IMR-90 (cell line): Measurements from ENCODE around the gene FAM89B. TPM values are rescaled to one million over a fixed set of nuclear protein-coding genes. Genes with fewer than 3 reads are reported as not detected.
A peak's percentile ranks its signal among the peaks of the same experiment; 100 is the strongest.

Experiments
- ATAC-seq: fragments of 200-7000 bp; cut with Tn5 transposase; 2 replicates; pipeline ENCODE4 v1.9.1; 2020; ENCODE audit warnings: low read depth, mild to moderate bottlenecking, moderate library complexity
- BruUV-seq: library from RNA; stranded (reverse); fragments of 400-500 nt; replicated peaks from 2 replicates; lab custom pipeline; 2021; lab: Mats Ljungman, UMichigan
- CTCF ChIA-PET: fragments of 300-600 bp; formaldehyde crosslinking; extraction: SDS; loops from one replicate; lab custom pipeline; 2021; ENCODE audit warnings: antibody characterized with exemption; lab: Yijun Ruan, JAX
- POLR2A ChIA-PET: fragments of 300-600 bp; sonication (Branson Sonifier 250); formaldehyde crosslinking; loops from one replicate; lab custom pipeline; 2022; ENCODE audit warnings: antibody characterized with exemption; ENCODE audit not compliant: unreplicated experiment; lab: Charles Lee
- DNase-seq: peaks from one replicate; pipeline ENCODE4 v3.0.0; 2013
- H2AFZ ChIP-seq: replicated peaks from 2 replicates; pipeline ENCODE3; 2013; ENCODE audit warnings: low read length, mild to moderate bottlenecking; ENCODE audit not compliant: poor library complexity
- H2AK5ac ChIP-seq: 2 replicates; pipeline ENCODE4 v1.6.1; 2013; ENCODE audit warnings: low read depth, low read length, inconsistent platforms
- H2AK9ac ChIP-seq: replicated peaks from 2 replicates; pipeline ENCODE3; 2013; ENCODE audit warnings: mild to moderate bottlenecking, low read depth, low read length, moderate library complexity; ENCODE audit not compliant: poor library complexity
- H2BK120ac ChIP-seq: 2 replicates; pipeline ENCODE4 v1.6.1; 2013; ENCODE audit warnings: low read depth, low read length, inconsistent platforms
- H2BK15ac ChIP-seq: 3 replicates; pipeline ENCODE4 v1.6.1; 2013; ENCODE audit warnings: low read depth, low read length, inconsistent platforms
- H2BK20ac ChIP-seq: 2 replicates; pipeline ENCODE4 v1.6.1; 2013; ENCODE audit warnings: low read depth, mild to moderate bottlenecking, inconsistent platforms, low read length, moderate library complexity
- H2BK5ac ChIP-seq: 2 replicates; pipeline ENCODE4 v1.6.1; 2013; ENCODE audit warnings: mild to moderate bottlenecking, low read depth, low read length, inconsistent platforms; ENCODE audit not compliant: poor library complexity, severe bottlenecking
- H3K14ac ChIP-seq: replicated peaks from 2 replicates; pipeline ENCODE4 v1.6.1; 2013; ENCODE audit warnings: low read depth, low read length, inconsistent platforms
- H3K18ac ChIP-seq: 2 replicates; pipeline ENCODE4 v1.6.1; 2013; ENCODE audit warnings: low read depth, low read length, control low read depth
- H3K23ac ChIP-seq: 2 replicates; pipeline ENCODE4 v1.6.1; 2013; ENCODE audit warnings: low read depth, low read length, inconsistent platforms
- H3K27ac ChIP-seq: 2 replicates; pipeline ENCODE4 v1.5.1; 2013; ENCODE audit warnings: mild to moderate bottlenecking, control low read depth, low read length; ENCODE audit not compliant: insufficient read depth
- H3K27me3 ChIP-seq: 2 replicates; pipeline ENCODE4 v1.6.1; 2013; ENCODE audit warnings: low read length; ENCODE audit not compliant: control insufficient read depth, insufficient read depth
- H3K36me3 ChIP-seq: 2 replicates; pipeline ENCODE4 v1.6.1; 2013; ENCODE audit warnings: low read length, mixed read lengths; ENCODE audit not compliant: control insufficient read depth, insufficient read depth
- H3K4ac ChIP-seq: 2 replicates; pipeline ENCODE4 v1.6.1; 2013; ENCODE audit warnings: low read depth, low read length, inconsistent platforms
- H3K4me1 ChIP-seq: 2 replicates; pipeline ENCODE4 v1.6.1; 2013; ENCODE audit warnings: low read length, mixed read lengths; ENCODE audit not compliant: control insufficient read depth, insufficient read depth
- H3K4me2 ChIP-seq: 2 replicates; pipeline ENCODE4 v1.6.1; 2013; ENCODE audit warnings: low read depth, mild to moderate bottlenecking, control low read depth, low read length, moderate library complexity
- H3K4me3 ChIP-seq: 2 replicates; pipeline ENCODE4 v1.5.1; 2013; ENCODE audit warnings: low read depth, mild to moderate bottlenecking, control low read depth, low read length, moderate library complexity; ENCODE audit not compliant: insufficient read depth
- H3K56ac ChIP-seq: 2 replicates; pipeline ENCODE4 v1.6.1; 2013; ENCODE audit warnings: low read length, inconsistent platforms; ENCODE audit not compliant: insufficient read depth; ENCODE audit errors: extremely low read depth
- H3K79me1 ChIP-seq, 2 experiments: 2 replicates each; pipeline ENCODE4 v1.6.1; 2013; ENCODE audit warnings: low read length in 2 of 2, inconsistent platforms in 1 of 2, low read depth in 1 of 2
- H3K9ac ChIP-seq: 2 replicates; pipeline ENCODE4 v1.6.1; 2013; ENCODE audit warnings: low read depth, low read length, control low read depth
- H3K9me1 ChIP-seq: 2 replicates; pipeline ENCODE4 v1.6.1; 2013; ENCODE audit warnings: low read length, inconsistent platforms; ENCODE audit not compliant: insufficient read depth
- H3K9me3 ChIP-seq: 2 replicates; pipeline ENCODE4 v1.6.1; 2013; ENCODE audit warnings: low read length; ENCODE audit not compliant: control insufficient read depth, insufficient read depth
- H4K20me1 ChIP-seq: 2 replicates; pipeline ENCODE4 v1.6.1; 2013; ENCODE audit warnings: low read length, inconsistent platforms; ENCODE audit not compliant: insufficient read depth
- H4K5ac ChIP-seq: 2 replicates; pipeline ENCODE4 v1.6.1; 2013; ENCODE audit warnings: mild to moderate bottlenecking, low read depth, low read length, control low read depth
- H4K8ac ChIP-seq, 2 experiments: 2 replicates each; pipeline ENCODE4 v1.6.1; 2013; ENCODE audit warnings: low read depth in 2 of 2, low read length in 2 of 2, control low read depth in 1 of 2, inconsistent platforms in 1 of 2
- H4K91ac ChIP-seq: 2 replicates; pipeline ENCODE4 v1.6.1; 2013; ENCODE audit warnings: low read depth, low read length, inconsistent platforms; ENCODE audit not compliant: insufficient read depth
- BHLHE40 ChIP-seq: fragments of 150-350 bp; IDR thresholded peaks from 2 replicates; pipeline ENCODE4 v1.6.1; 2016; ENCODE audit warnings: mild to moderate bottlenecking, low read depth, low read length
- CTCF ChIP-seq: conservative IDR thresholded peaks from 2 replicates; pipeline ENCODE4 v1.5.1; 2012; ENCODE audit warnings: mild to moderate bottlenecking, low read depth, low read length, improper control_type of control experiment
- ELK1 ChIP-seq: fragments of 150-350 bp; IDR thresholded peaks from 2 replicates; pipeline ENCODE4 v1.6.1; 2016; ENCODE audit warnings: low read depth, mild to moderate bottlenecking, low read length, moderate library complexity, borderline replicate concordance
- POLR2A ChIP-seq: IDR thresholded peaks from 2 replicates; pipeline ENCODE4 v1.6.1; 2012; ENCODE audit warnings: mild to moderate bottlenecking, low read depth, low read length
- WGBS, 2 experiments: methylation state at CpG; one replicate each; pipeline versions ENCODE4 v1.1.5 to v1.1.7; 2013; ENCODE audit warnings: missing lambda C conversion rate in 2 of 2; ENCODE audit not compliant: insufficient read length in 1 of 2; ENCODE audit errors: extremely low coverage in 2 of 2; 5-methylcytosine and 5-hydroxymethylcytosine counted together
- dilution Hi-C: fragments of 300-500 bp; cut with HindIII; formaldehyde crosslinking; loops from one replicate; pipeline ENCODE4 v1.14.3; 2018; ENCODE audit warnings: low sequenced_read_pairs; ENCODE audit not compliant: unreplicated experiment
- in situ Hi-C: fragments of 300-500 bp; cut with MboI; formaldehyde crosslinking; loops from 3 replicates; pipeline ENCODE4 v1.14.3; 2019; ENCODE audit warnings: low sequenced_read_pairs, inconsistent platforms, mixed read lengths
- intact Hi-C: fragments of 100-400 bp; cut with micrococcal nuclease; formaldehyde crosslinking; loops from 2 replicates; pipeline ENCODE4 v1.10.0; 2022
- polyA plus RNA-seq, 3 experiments: library from polyadenylated mRNA; depleted of rRNA; stranded (reverse); fragments of >200 nt; gene quantifications; 2 replicates each; pipeline ENCODE4 v1.2.3, GENCODE V29; 2012; ENCODE audit warnings: low replicate concordance in 1 of 3
- total RNA-seq: library from RNA; depleted of rRNA; stranded (reverse); fragments of >200 nt; gene quantifications from 2 replicates; pipeline ENCODE4 v1.2.3, GENCODE V29; 2012

The FAM89B gene
- total and polyA plus RNA-seq, 2 of the 4 experiments (the other 2 are of a cell fraction): 12.0 to 65.5 TPM

DNA sequence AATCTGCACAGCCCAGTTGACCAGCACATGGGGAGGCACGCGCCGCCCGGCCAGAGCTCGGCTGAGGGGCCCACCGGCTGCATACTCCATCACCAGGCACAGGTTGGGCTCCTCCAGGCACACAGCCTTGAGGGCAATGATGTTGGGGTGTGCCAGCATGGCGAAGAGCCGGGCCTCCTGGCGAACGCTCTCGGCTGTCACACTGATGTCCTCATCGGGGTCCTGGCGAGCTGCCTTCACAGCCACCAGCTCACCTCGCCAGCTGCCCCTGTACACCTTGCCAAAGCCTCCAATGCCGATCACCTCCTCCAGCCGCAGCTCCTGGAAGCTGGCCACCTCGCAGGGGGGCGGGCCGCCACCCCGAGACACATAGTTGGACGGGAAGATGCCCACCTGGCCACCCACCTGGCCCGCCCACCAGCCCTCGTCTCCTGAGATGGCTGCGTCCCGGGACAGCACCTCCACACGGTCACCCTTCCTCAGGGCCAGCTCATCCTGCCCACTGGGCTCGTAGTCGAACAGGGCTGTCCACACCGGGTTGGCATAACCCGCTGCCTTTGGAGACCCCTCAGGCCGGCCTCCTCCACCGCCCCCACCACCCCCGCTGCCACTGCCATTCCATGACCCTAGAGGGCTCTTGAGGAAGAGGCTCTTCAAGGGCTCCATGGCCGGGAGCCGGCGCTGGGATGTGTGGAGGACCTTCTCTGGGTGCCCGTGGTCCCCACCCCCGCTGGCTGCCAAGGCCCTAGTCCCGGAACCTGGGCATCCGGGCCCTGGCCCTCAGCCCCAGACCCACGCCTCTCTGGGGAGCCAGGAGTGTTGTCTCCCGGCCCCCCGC, 41.0 kb downstream of the FAM89B start:
- Histone ChIP-seq H2BK120ac (peak overlapping the region; percentile 36; the same call in 1 of the 2 replicates), H4K20me1 (peaks cover 36% of the 10 kb centered on the region), H2AK5ac (peak overlapping the region; percentile 57), H4K5ac (no peak overlapping the region), H3K27ac (peak overlapping the region; percentile 93), H3K79me1 (peaks cover 9 to 74% of the 10 kb centered on the region in 2 experiments), H3K36me3 (peaks cover 15% of the 10 kb centered on the region), H3K4ac (peak overlapping the region; percentile 91), H3K14ac (no peak overlapping the region), H3K4me3 (peak overlapping the region; percentile 90), H3K4me2 (peak overlapping the region; percentile 2), H3K9ac (peak overlapping the region; percentile 96), H3K9me3 (no peaks in the 10 kb centered on the region), H2AFZ (peak overlapping the region; percentile 96), H3K27me3 (no peaks in the 10 kb centered on the region), H4K91ac (peak overlapping the region; percentile 58), H2BK5ac (peak overlapping the region; percentile 26), H3K18ac (no peak overlapping the region), H4K8ac (peak overlapping the region; percentile 72 to 79; a peak in 2 of 4 replicates), H2BK20ac (no peak overlapping the region), H3K23ac (no peak overlapping the region), H2AK9ac (peak overlapping the region; percentile 100), H3K4me1 (peaks cover 19% of the 10 kb centered on the region), H3K56ac (no peak overlapping the region), H2BK15ac (no peak overlapping the region), H3K9me1 (0 out of 2 replicates have a peak, but pooled peaks cover 14% of the 10 kb centered on the region)
- no peak for DNase-seq
- ATAC-seq: no peak
- CTCF ChIA-PET: no interaction called here
- in situ Hi-C loops (no loop called here), intact Hi-C loops (no loop called here), dilution Hi-C loops (no loop called here)
- no TSS peak for BruUV-seq
- POLR2A ChIA-PET: no interaction called here
- WGBS, 2 experiments: 62% methylated on average over 9 of the region's 43 CpGs; no CpG with 5 or more reads in 1 of the 2 experiments
- no peak for TF ChIP-seq BHLHE40
- no peak for TF ChIP-seq CTCF
- TF ChIP-seq ELK1: no peak
- TF ChIP-seq POLR2A: no peak
